Calu3 (cell line): ENCODE results near the gene ZNF341. TPM values are rescaled to one million over a fixed set of nuclear protein-coding genes. Genes with fewer than 3 reads are reported as not detected.

Experiments
- BruUV-seq: library from RNA; stranded (reverse); fragments of 400-500 nt; replicated peaks from 2 replicates; lab custom pipeline; 2021; lab: Mats Ljungman, UMichigan
- CTCF ChIA-PET: fragments of 300-600 bp; sonication (Branson Sonifier 250); formaldehyde crosslinking; loops from one replicate; lab custom pipeline; 2022; ENCODE audit warnings: antibody characterized with exemption; lab: Charles Lee
- DNase-seq: peaks from one replicate; pipeline ENCODE4 v3.0.0; 2022
- H3K27ac Mint-ChIP-seq: one replicate; pipeline ENCODE4 v1.8.0; 2022; ENCODE audit warnings: mixed read lengths; ENCODE audit not compliant: unreplicated experiment
- H3K27me3 Mint-ChIP-seq: one replicate; pipeline ENCODE4 v1.8.0; 2022; ENCODE audit warnings: mixed read lengths; ENCODE audit not compliant: unreplicated experiment
- H3K36me3 Mint-ChIP-seq: one replicate; pipeline ENCODE4 v1.8.0; 2022; ENCODE audit warnings: mild to moderate bottlenecking, moderate library complexity, mixed read lengths; ENCODE audit not compliant: insufficient read depth, unreplicated experiment
- H3K4me1 Mint-ChIP-seq: one replicate; pipeline ENCODE4 v1.8.0; 2022; ENCODE audit warnings: mild to moderate bottlenecking, low read depth, mixed read lengths; ENCODE audit not compliant: unreplicated experiment
- H3K4me3 Mint-ChIP-seq: one replicate; pipeline ENCODE4 v1.8.0; 2022; ENCODE audit warnings: mild to moderate bottlenecking, low read depth, moderate library complexity, mixed read lengths; ENCODE audit not compliant: unreplicated experiment
- H3K9me3 Mint-ChIP-seq: one replicate; pipeline ENCODE4 v1.8.0; 2022; ENCODE audit warnings: low read depth, mixed read lengths; ENCODE audit not compliant: unreplicated experiment
- intact Hi-C: fragments of 100-400 bp; cut with micrococcal nuclease; formaldehyde crosslinking; loops from one replicate; pipeline ENCODE4 v1.10.0; 2022; ENCODE audit not compliant: unreplicated experiment
- total RNA-seq: library from RNA; stranded (reverse); gene quantifications from 2 replicates; pipeline ENCODE4 v1.2.3, GENCODE V29; 2022
- TF ChIP-seq, protein P1 (sequence below): fragments of 200-600 bp; IDR thresholded peaks from one replicate; pipeline ENCODE4 v1.8.0; 2022; ENCODE audit warnings: antibody characterized with exemption; ENCODE audit not compliant: unreplicated experiment

The ZNF341 gene
- total RNA-seq, 1 experiment from 2014 or later = 12.9 TPM

DNA sequence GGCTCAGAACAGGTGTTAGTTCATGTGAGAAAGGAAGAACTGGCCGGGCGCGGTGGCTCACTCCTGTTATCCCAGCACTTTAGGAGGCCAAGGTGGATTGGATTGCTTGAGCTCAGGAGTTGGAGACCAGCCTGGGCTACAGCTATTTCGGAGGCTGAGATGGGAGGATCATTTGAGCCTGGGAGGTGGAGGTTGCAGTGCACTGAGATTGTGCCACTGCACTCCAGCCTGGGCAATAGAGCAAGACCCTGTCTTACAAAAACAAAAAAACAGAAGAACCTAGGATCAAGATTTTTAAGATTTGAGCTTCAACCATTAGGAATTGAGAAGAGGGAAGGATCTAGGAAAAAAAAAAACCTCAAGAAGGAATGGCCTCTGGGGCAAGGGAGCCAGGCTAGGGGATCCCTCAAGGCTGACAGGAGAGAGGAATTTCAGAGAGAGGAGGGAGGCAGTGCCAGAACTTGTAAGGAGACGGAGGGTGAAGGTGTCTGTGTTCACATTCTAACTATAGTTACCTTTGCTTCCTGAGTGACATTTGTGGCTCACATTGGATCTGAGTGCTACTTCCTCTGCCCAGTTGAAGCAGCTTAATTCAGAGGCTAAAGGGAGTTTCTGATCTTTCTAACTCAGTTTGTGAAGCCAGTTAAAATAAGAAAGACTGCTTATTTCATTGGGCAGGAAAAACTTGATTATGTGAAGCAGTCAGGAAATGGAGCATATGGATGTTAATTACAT lies 105.5 kb downstream of the ZNF341 start:
- TF ChIP-seq, protein P1, sequence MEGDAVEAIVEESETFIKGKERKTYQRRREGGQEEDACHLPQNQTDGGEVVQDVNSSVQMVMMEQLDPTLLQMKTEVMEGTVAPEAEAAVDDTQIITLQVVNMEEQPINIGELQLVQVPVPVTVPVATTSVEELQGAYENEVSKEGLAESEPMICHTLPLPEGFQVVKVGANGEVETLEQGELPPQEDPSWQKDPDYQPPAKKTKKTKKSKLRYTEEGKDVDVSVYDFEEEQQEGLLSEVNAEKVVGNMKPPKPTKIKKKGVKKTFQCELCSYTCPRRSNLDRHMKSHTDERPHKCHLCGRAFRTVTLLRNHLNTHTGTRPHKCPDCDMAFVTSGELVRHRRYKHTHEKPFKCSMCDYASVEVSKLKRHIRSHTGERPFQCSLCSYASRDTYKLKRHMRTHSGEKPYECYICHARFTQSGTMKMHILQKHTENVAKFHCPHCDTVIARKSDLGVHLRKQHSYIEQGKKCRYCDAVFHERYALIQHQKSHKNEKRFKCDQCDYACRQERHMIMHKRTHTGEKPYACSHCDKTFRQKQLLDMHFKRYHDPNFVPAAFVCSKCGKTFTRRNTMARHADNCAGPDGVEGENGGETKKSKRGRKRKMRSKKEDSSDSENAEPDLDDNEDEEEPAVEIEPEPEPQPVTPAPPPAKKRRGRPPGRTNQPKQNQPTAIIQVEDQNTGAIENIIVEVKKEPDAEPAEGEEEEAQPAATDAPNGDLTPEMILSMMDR = no peak
- H3K36me3 Mint-ChIP-seq = peaks cover 29% of the 10 kb centered on the region
- no peaks in the 10 kb centered on the region for H3K9me3 Mint-ChIP-seq
- no peaks in the 10 kb centered on the region for H3K27me3 Mint-ChIP-seq
- no TSS peak for BruUV-seq
- H3K4me3 Mint-ChIP-seq = no peak overlapping the region
- CTCF ChIA-PET = interaction anchor here (1.7 kb wide), 1 partner anchor 11 kb away, joined by 5 read pairs; no protein-coding TSS in a partner anchor
- intact Hi-C loops = no loop called here
- peaks cover 92% of the 10 kb centered on the region for H3K4me1 Mint-ChIP-seq
- no peak for DNase-seq
- peak overlapping the region; percentile 36 for H3K27ac Mint-ChIP-seq

DNA sequence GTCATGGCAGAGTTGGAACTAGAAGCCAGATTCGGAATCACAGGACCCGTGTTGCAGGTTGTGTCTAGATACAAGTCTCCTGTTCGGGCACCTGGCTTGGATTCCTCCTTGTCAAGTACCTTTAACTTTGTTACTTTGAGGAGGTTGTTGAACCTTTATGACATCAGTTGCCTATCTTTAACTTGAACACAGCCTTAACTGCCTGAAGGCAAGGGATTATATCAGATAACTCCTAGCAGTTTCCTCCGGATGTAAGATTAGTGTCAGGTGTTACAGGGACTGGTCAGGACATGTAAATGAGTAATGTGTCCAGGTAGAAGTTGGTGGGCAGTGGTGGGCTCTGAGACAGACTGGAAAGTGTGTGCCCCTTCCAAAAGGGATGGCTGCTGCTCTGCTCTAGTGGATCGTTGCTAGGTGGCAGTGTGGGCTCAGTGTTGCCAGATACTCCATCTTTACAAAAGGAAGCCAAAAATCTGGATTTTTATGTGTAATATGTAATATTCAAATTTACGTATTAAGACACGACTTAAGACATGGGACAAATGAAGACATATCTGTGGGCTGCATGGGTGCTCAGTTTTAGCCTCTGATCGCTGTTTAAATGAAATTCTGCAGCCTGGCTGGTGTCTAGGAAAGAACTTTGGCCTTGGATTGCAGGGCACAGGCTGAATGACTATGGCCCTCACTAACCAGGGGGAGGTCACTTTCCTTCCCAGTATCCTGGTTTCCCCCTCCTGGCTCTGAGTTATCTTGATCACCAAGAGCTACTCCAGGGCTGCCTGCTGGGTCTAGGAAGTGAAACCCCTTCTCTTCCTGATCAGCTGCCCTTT lies 106.5 kb downstream of the ZNF341 start:
- H3K9me3 Mint-ChIP-seq = no peaks in the 10 kb centered on the region
- CTCF ChIA-PET = interaction anchor here (0.6 to 1.7 kb wide), 2 partner anchors 12 to 86 kb away, joined by 5 to 10 read pairs; no protein-coding TSS in a partner anchor
- peaks cover 88% of the 10 kb centered on the region for H3K4me1 Mint-ChIP-seq
- H3K27me3 Mint-ChIP-seq = no peaks in the 10 kb centered on the region
- DNase-seq = no peak
- H3K4me3 Mint-ChIP-seq = no peak overlapping the region
- H3K27ac Mint-ChIP-seq = peak overlapping the region; percentile 36
- intact Hi-C loops = no loop called here
- BruUV-seq = no TSS peak
- H3K36me3 Mint-ChIP-seq = peaks cover 25% of the 10 kb centered on the region
- TF ChIP-seq, protein P1 = no peak

DNA sequence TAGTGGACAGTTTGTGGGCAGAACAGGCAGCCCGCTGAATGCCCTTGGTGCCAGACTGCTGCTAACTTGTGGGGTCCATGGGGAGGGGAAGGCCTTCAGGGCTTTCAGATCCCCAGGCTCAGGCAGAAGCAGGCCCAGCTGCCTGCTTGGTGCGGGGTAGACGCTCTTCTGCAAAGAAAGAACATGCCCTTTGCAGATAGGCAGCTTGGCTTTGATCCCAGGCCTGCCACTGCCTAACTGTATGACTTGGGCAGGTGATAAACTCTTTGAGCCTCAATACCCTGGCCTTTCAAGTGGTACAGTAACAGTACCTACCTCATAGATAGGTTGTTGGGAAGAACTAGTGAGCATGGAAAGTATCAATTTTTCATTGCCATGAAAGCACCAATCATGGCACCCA lies 107.8 kb downstream of the ZNF341 start:
- CTCF ChIA-PET = interaction anchor here (0.7 kb wide), 1 partner anchor 534 kb away, joined by 8 read pairs; no protein-coding TSS in a partner anchor
- Mint-ChIP-seq H3K9me3 (no peaks in the 10 kb centered on the region), H3K4me1 (peaks cover 89% of the 10 kb centered on the region)

DNA sequence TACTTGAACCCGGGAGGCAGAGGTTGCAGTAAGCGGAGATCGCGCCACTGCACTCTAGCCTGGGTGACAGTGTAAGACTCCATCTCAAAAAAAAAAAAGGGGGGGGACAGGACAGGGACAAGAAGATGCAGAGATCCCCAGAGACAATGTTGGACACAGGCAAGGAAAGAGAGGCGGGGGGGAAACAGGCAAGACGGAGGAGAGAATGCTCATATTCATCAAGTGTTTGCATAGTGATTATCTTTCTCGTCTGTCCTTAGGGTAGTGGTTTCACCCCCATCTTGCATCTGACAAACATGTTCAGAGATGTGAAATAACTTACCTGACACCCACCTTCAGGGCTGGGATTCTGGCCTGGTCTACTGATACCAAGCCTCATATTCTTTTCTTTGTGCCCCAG lies 108.4 kb downstream of the ZNF341 start:
- H3K9me3 Mint-ChIP-seq = no peaks in the 10 kb centered on the region

More for the DNA sequence above, 107.8 kb downstream of the ZNF341 start:
- intact Hi-C loops = no loop called here
- no TSS peak for BruUV-seq
- no peak for DNase-seq
- TF ChIP-seq, protein P1 = no peak
- peaks cover 23% of the 10 kb centered on the region for H3K36me3 Mint-ChIP-seq
- H3K27me3 Mint-ChIP-seq = no peaks in the 10 kb centered on the region
- no peak overlapping the region for H3K4me3 Mint-ChIP-seq
- H3K27ac Mint-ChIP-seq = no peak overlapping the region

More for the DNA sequence above, 108.4 kb downstream of the ZNF341 start:
- Mint-ChIP-seq H3K4me3 (no peak overlapping the region), H3K27me3 (no peaks in the 10 kb centered on the region), H3K27ac (no peak overlapping the region), H3K4me1 (peaks cover 87% of the 10 kb centered on the region), H3K36me3 (peaks cover 18% of the 10 kb centered on the region)
- TF ChIP-seq, protein P1 = no peak
- DNase-seq = no peak
- CTCF ChIA-PET = interaction anchor here (0.7 kb wide), 1 partner anchor 533 kb away, joined by 8 read pairs; no protein-coding TSS in a partner anchor
- intact Hi-C loops = no loop called here
- BruUV-seq = no TSS peak
